Adrenal gland (tissue), 12 donors: ENCODE measurements around the gene NACC2. TPM values are rescaled to one million over a fixed set of nuclear protein-coding genes. Genes with fewer than 3 reads are reported as not detected.

Experiments used
- DNase-seq, 7 donors: peaks; one replicate each; pipeline ENCODE4 v3.0.0-alpha.2; 2019 to 2020
- H3K27ac ChIP-seq, 5 donors: fragments of 200-600 bp; sonication (generic) in 4 of 5; 1 replicate in 3 of 5; 2 replicates in 2 of 5; pipeline versions ENCODE4 v1.5.1 to v1.8.0; 2016 to 2020; ENCODE audit warnings: mild to moderate bottlenecking in 1 of 5
- H3K27me3 ChIP-seq: fragments of 200-600 bp; 2 replicates; pipeline ENCODE4 v1.8.0; 2021
- H3K36me3 ChIP-seq, 2 donors: fragments of 200-600 bp; replicated peaks in 1 of 2; 1 replicate in 1 of 2; 2 replicates in 1 of 2; pipeline versions ENCODE4 v1.5.1 to v1.8.0; 2018 to 2022
- H3K4me1 ChIP-seq, 2 donors: fragments of 200-600 bp; replicated peaks in 1 of 2; 1 replicate in 1 of 2; 2 replicates in 1 of 2; pipeline versions ENCODE4 v1.5.1 to v1.8.0; 2018 to 2021
- H3K4me3 ChIP-seq, 4 donors: fragments of 200-600 bp; sonication (generic) in 3 of 4; one replicate each; pipeline ENCODE4 v1.5.1; 2016 to 2018
- H3K9me3 ChIP-seq, 3 donors: fragments of 200-600 bp; sonication (generic) in 1 of 3; replicated peaks in 1 of 3; 1 replicate in 2 of 3; 2 replicates in 1 of 3; pipeline versions ENCODE4 v1.5.1 to v1.8.0; 2016 to 2021
- CTCF ChIP-seq, 6 experiments: fragments of 450-650 bp in 4 of 6; fragments of 200-600 bp in 2 of 6; sonication (generic) in 1 of 6; IDR thresholded peaks; 1 replicate in 5 of 6; 2 replicates in 1 of 6; pipeline versions ENCODE4 v1.5.1 to v1.8.0; 2016 to 2021; ENCODE audit warnings: antibody characterized with exemption in 6 of 6, mild to moderate bottlenecking in 2 of 6, moderate library complexity in 1 of 6
- POLR2A ChIP-seq, 2 donors: fragments of 450-650 bp; IDR thresholded peaks; one replicate each; pipeline ENCODE4 v1.6.1; 2017; ENCODE audit warnings: antibody characterized with exemption in 2 of 2, mild to moderate bottlenecking in 2 of 2, moderate library complexity in 1 of 2
- WGBS, 4 donors: extraction: QIAGEN DNeasy Blood & Tissue Kit in 2 of 4; methylation state at CpG; one replicate each; pipeline versions ENCODE4 v1.1.5 to v1.1.7; 2013 to 2017; 5-methylcytosine and 5-hydroxymethylcytosine counted together
- intact Hi-C, 2 donors: fragments of 100-400 bp; cut with DNase I; formaldehyde crosslinking; loops; one replicate each; pipeline versions ENCODE4 v1.14.1 to v1.15.0; 2022 to 2023
- polyA plus RNA-seq, 3 donors: library from polyadenylated mRNA; stranded (reverse); fragments of 200-250 nt in 2 of 3; fragments of 350-450 nt in 1 of 3; fragmentation: Illumina TruSeq in 1 of 3; extraction: RNeasy Lipid Tissue Mini Kit (QIAGEN cat#74804) in 1 of 3; gene quantifications; one replicate each; pipeline ENCODE4 v1.2.3, GENCODE V29; 2013 to 2014
- total RNA-seq, 9 donors: library from RNA; depleted of rRNA in 4 of 9; stranded (reverse); fragments of >200 nt in 4 of 9; fragments of 120-200 nt in 1 of 9; fragmentation: NEBNext Ultra II Directional in 1 of 9; extraction: Animal tissue kit (Norgen Biotek cat#: 25700) in 1 of 9; gene quantifications; one replicate each; pipeline versions ENCODE4 v1.1.0 to v1.2.4, GENCODE V29; 2013 to 2023
- donor health status: healthy with polysubstance abuse.
- donor health status: Bipolar disorder and iron deficiency.
- donor health status: DM: yes; HTN: yes; CAD: no.
- donor health status: DM: no; HTN: no; CAD: no.
- donor health status: DM: no; HTN: no; CAD: no.
- donor health status: DM: yes; HTN: yes; CAD: no.

The NACC2 gene
- total and polyA plus RNA-seq, 12 donors, result 3.3 to 61.0 (median 35.3) TPM

GRCh38 chr9:136109351-136110081, 14.4 kb upstream of the NACC2 start:
- H3K4me1 ChIP-seq, result peaks cover 20 to 25% of the 10 kb centered on the region in 2 donors
- H3K27ac ChIP-seq, result peak overlapping the region in 3 of 5 donors; percentile 21 to 73 (median 63)
- 0 to 20% (median 2%) methylated on average over 2 to 48 of the region's 48 CpGs for WGBS, 4 donors
- peak; percentile 92 to 97 (median 95) for DNase-seq
- peak overlapping the region in 1 of 4 donors; percentile 17 for H3K4me3 ChIP-seq
- intact Hi-C loops, result no loop called here
- no peak for TF ChIP-seq POLR2A (IDR thresholded peaks at IDR 0.05)
- TF ChIP-seq CTCF (IDR thresholded peaks at IDR 0.05), result peak in 1 of 6 experiments; percentile 29
- no peaks in the 10 kb centered on the region for H3K27me3 ChIP-seq
- peaks cover 0 to 2% of the 10 kb centered on the region in 2 donors for H3K36me3 ChIP-seq
- no peaks in the 10 kb centered on the region for H3K9me3 ChIP-seq

- H3K27me3 ChIP-seq, result no peaks in the 10 kb centered on the region
- 78 to 84% (median 80%) methylated on average over 18 to 27 of the region's 27 CpGs for WGBS, 4 donors
- peak overlapping the region in 3 of 5 donors; percentile 21 to 73 (median 63) for H3K27ac ChIP-seq
- intact Hi-C loops, result no loop called here
- H3K9me3 ChIP-seq, result no peaks in the 10 kb centered on the region
- TF ChIP-seq CTCF (IDR thresholded peaks at IDR 0.05) (no peak), POLR2A (IDR thresholded peaks at IDR 0.05) (no peak)
- H3K36me3 ChIP-seq, result no peaks in the 10 kb centered on the region
- peaks cover 20 to 25% of the 10 kb centered on the region in 2 donors for H3K4me1 ChIP-seq
- H3K4me3 ChIP-seq, result peak overlapping the region in 1 of 4 donors; percentile 17
- no peak for DNase-seq
Observed at GRCh38 chr9:136108648-136109266, 13.7 kb upstream of the NACC2 start.

GRCh38 chr9:136107953-136108647, 13.0 kb upstream of the NACC2 start:
- H3K9me3 ChIP-seq, result no peaks in the 10 kb centered on the region
- no peak overlapping the region for H3K4me3 ChIP-seq
- peak in 1 of 7 donors; percentile 28 for DNase-seq
- no peaks in the 10 kb centered on the region for H3K27me3 ChIP-seq
- intact Hi-C loops, result no loop called here
- peaks cover 20 to 25% of the 10 kb centered on the region in 2 donors for H3K4me1 ChIP-seq
- no peak overlapping the region for H3K27ac ChIP-seq
- H3K36me3 ChIP-seq, result no peaks in the 10 kb centered on the region
- 92 to 95% (median 93%) methylated on average over 14 to 29 of the region's 29 CpGs for WGBS, 4 donors
- TF ChIP-seq CTCF (IDR thresholded peaks at IDR 0.05) (no peak), POLR2A (IDR thresholded peaks at IDR 0.05) (no peak)
